Neural cell (in vitro differentiated cells): ENCODE results near the gene PLSCR5.

Experiments used
- EP300 ChIP-seq: fragments of 450-650 bp; conservative IDR thresholded peaks from 2 replicates; pipeline ENCODE4 v1.6.1; 2014; ENCODE audit warnings: antibody characterized with exemption, mild to moderate bottlenecking, moderate library complexity; ENCODE audit not compliant: poor library complexity, severe bottlenecking
- EZH2 ChIP-seq: fragments of 200-600, 300-800 bp; shearing (Covaris generic), sonication (generic); IDR thresholded peaks from 2 replicates; pipeline ENCODE4 v1.6.1; 2014; ENCODE audit warnings: antibody characterized with exemption, low read length, borderline replicate concordance, mild to moderate bottlenecking; ENCODE audit not compliant: insufficient read depth, poor library complexity, severe bottlenecking
- POLR2AphosphoS5 ChIP-seq: IDR thresholded peaks from 2 replicates; pipeline ENCODE4 v1.6.1; 2012
- SMC3 ChIP-seq: fragments of 450-650 bp; conservative IDR thresholded peaks from 2 replicates; pipeline ENCODE4 v1.6.1; 2014; ENCODE audit warnings: antibody characterized with exemption, mild to moderate bottlenecking, moderate library complexity; ENCODE audit not compliant: poor library complexity
- TF ChIP-seq, protein P1 (sequence below): fragments of 450-650 bp; IDR thresholded peaks from 2 replicates; pipeline ENCODE4 v1.5.1; 2014; ENCODE audit warnings: antibody characterized with exemption, mild to moderate bottlenecking, moderate library complexity; ENCODE audit not compliant: poor library complexity, severe bottlenecking

DNA sequence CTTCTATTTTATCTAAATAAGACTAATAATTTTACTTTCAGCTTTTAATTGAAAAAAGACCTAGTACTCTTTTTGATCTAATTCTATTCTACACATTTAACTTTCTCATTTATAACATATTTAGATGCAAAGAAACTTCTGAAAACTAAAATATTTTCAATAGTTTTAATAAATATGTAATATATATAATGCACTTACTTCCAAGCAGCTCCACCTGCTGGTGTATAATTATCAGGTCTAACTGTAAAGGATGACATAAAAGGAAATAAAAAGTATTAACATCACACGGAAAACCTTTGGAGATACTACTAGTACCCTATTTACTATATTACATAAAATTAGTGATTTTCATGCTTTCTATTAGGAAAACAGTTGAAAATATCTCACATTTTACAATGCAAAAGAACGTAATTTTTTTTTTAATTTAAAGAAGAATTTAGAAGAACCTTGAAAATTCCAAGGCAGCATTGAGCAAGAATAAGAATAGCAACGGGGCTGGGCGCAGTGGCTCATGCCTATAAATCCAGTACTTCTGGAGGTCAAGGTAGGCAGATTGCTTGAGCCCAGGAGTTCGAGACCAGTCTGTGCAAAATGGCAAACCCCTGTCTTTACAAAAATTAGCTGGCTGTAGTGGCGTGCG is 10.2 kb downstream of the PLSCR5 start:
- TF ChIP-seq, protein P1, sequence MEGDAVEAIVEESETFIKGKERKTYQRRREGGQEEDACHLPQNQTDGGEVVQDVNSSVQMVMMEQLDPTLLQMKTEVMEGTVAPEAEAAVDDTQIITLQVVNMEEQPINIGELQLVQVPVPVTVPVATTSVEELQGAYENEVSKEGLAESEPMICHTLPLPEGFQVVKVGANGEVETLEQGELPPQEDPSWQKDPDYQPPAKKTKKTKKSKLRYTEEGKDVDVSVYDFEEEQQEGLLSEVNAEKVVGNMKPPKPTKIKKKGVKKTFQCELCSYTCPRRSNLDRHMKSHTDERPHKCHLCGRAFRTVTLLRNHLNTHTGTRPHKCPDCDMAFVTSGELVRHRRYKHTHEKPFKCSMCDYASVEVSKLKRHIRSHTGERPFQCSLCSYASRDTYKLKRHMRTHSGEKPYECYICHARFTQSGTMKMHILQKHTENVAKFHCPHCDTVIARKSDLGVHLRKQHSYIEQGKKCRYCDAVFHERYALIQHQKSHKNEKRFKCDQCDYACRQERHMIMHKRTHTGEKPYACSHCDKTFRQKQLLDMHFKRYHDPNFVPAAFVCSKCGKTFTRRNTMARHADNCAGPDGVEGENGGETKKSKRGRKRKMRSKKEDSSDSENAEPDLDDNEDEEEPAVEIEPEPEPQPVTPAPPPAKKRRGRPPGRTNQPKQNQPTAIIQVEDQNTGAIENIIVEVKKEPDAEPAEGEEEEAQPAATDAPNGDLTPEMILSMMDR = no peak
- TF ChIP-seq EP300 (no peak), POLR2AphosphoS5 (no peak), SMC3 (no peak), EZH2 (no peak)
